ENCODE data around the gene PLPP3.

GRCh38 chr1:56535362-56535761 lies 44.0 kb downstream of the PLPP3 start:
- TF ChIP-seq CTCF (IDR thresholded peaks at IDR 0.05), result no peak
- TF ChIP-seq ZFX (IDR thresholded peaks at IDR 0.05; ENCODE audit: borderline replicate concordance), result no peak

Data from 22Rv1 (cell line).